Right lobe of liver (tissue), 6 donors: Measurements from ENCODE around the gene TMEM175. TPM values are rescaled to one million over a fixed set of nuclear protein-coding genes. Genes with fewer than 3 reads are reported as not detected.

Source experiments
- ATAC-seq, 4 donors: fragments of 200-7000 bp; cut with Tn5 transposase; one replicate each; pipeline ENCODE4 v1.9.1; 2020; ENCODE audit warnings: mild to moderate bottlenecking in 4 of 4, moderate library complexity in 4 of 4
- DNase-seq, 3 donors: peaks; one replicate each; pipeline ENCODE4 v3.0.0-alpha.2; 2020
- H3K27ac ChIP-seq, 3 donors: fragments of 200-600 bp; one replicate each; pipeline ENCODE4 v1.8.0; 2022
- H3K27me3 ChIP-seq, 2 donors: fragments of 200-600 bp; one replicate each; pipeline ENCODE4 v1.8.0; 2022
- H3K36me3 ChIP-seq, 4 donors: fragments of 200-600 bp; sonication (generic) in 1 of 4; one replicate each; pipeline versions ENCODE4 v1.5.1 to v1.8.0; 2017 to 2022; ENCODE audit warnings: control low read depth in 1 of 4
- H3K4me1 ChIP-seq, 4 donors: fragments of 200-600 bp; sonication (generic) in 1 of 4; one replicate each; pipeline versions ENCODE4 v1.5.1 to v1.8.0; 2017 to 2022; ENCODE audit warnings: control low read depth in 1 of 4
- H3K4me3 ChIP-seq, 3 donors: fragments of 200-600 bp; one replicate each; pipeline ENCODE4 v1.8.0; 2022
- H3K9me3 ChIP-seq, 4 donors: fragments of 200-600 bp; sonication (generic) in 1 of 4; one replicate each; pipeline versions ENCODE4 v1.5.1 to v1.8.0; 2017 to 2022; ENCODE audit warnings: control low read depth in 1 of 4
- POLR2A ChIP-seq: fragments of 450-650 bp; IDR thresholded peaks from one replicate; pipeline ENCODE4 v1.6.1; 2017; ENCODE audit warnings: antibody characterized with exemption, mild to moderate bottlenecking
- WGBS: methylation state at CpG from one replicate; pipeline ENCODE4 v1.1.6; 2018; ENCODE audit warnings: low coverage, low lambda C conversion rate; ENCODE audit not compliant: insufficient coverage; ENCODE audit errors: missing lambda C conversion rate; 5-methylcytosine and 5-hydroxymethylcytosine counted together
- intact Hi-C, 2 donors: fragments of 100-400 bp; cut with DNase I; formaldehyde crosslinking; loops; one replicate each; pipeline versions ENCODE4 v1.11.2 to v1.14.1; 2022
- total RNA-seq, 6 experiments: library from RNA; depleted of rRNA in 2 of 6; stranded (reverse); fragments of >200 nt in 2 of 6; fragmentation: NEBNext Ultra II Directional in 3 of 6; extraction: Animal tissue kit (Norgen Biotek cat#: 25700) in 3 of 6; gene quantifications; one replicate each; pipeline versions ENCODE4 v1.1.0 to v1.2.4, GENCODE V29; 2016 to 2023
- TF ChIP-seq, protein P1 (sequence below), 4 donors: fragments of 200-600 bp in 3 of 4; fragments of 450-650 bp in 1 of 4; IDR thresholded peaks; one replicate each; pipeline versions ENCODE4 v1.5.1 to v1.8.0; 2016 to 2022; ENCODE audit warnings: antibody characterized with exemption in 4 of 4, mild to moderate bottlenecking in 2 of 4
- donor health status: DM: no; HTN: yes; CAD: no.
- donor health status: DM: no; HTN: no; CAD: no.
- donor health status: DM: no; HTN: no; CAD: no.
- donor health status: DM: no; HTN: yes; CAD: no.
- donor health status: DM: no; HTN: yes; CAD: no.

TMEM175 gene
- total RNA-seq, 6 experiments from 2014 or later, result 22.0 to 31.8 (median 23.6) TPM

DNA sequence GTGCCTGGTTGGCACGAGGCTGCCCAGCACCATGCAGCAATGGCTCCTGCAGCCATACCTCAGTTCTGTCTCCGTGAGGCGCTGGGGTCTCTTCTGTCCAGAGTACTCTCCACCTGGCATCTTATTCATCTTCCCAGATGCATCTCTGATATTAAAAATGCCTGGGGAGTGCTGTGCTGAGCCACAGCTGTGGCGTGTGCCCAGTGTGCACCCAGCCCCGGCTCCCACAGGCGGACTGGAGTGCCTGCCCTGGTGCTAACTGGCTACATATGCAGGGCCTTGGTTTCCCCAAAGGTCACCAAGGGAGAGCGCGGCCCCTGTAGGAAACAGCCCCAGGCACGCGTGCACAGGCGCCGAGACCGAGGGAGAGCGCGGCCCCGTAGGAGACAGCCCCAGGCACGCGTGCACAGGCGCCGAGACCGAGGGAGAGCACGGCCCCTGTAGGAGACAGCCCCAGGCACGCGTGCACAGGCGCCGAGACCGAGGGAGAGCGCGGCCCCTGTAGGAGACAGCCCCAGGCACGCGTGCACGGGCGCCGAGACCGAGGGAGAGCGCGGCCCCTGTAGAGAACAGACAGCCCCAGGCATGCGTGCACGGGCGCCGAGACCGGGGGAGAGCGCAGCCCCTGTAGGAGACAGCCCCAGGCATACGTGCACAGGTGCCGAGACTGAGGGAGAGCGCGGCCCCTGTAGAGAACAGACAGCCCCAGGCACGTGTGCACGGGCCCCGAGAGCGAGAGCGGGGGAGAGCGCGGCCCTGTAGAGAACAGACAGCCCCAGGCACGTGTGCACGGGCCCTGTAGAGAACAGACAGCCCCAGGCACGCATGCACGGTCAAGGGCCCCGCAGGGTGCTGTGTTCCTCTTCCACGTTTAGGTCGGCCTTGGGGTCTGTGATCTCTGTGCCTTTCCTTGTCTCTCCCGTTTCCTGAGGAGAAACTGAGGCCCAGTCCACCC, 14.5 kb downstream of the TMEM175 start:
- 100% methylated on average over 2 of the region's 62 CpGs for WGBS
- Histone ChIP-seq H3K4me1 (no peaks in the 10 kb centered on the region), H3K27me3 (no peaks in the 10 kb centered on the region), H3K36me3 (no peaks in the 10 kb centered on the region), H3K9me3 (no peaks in the 10 kb centered on the region), H3K27ac (no peak overlapping the region), H3K4me3 (no peak overlapping the region)
- TF ChIP-seq, protein P1, sequence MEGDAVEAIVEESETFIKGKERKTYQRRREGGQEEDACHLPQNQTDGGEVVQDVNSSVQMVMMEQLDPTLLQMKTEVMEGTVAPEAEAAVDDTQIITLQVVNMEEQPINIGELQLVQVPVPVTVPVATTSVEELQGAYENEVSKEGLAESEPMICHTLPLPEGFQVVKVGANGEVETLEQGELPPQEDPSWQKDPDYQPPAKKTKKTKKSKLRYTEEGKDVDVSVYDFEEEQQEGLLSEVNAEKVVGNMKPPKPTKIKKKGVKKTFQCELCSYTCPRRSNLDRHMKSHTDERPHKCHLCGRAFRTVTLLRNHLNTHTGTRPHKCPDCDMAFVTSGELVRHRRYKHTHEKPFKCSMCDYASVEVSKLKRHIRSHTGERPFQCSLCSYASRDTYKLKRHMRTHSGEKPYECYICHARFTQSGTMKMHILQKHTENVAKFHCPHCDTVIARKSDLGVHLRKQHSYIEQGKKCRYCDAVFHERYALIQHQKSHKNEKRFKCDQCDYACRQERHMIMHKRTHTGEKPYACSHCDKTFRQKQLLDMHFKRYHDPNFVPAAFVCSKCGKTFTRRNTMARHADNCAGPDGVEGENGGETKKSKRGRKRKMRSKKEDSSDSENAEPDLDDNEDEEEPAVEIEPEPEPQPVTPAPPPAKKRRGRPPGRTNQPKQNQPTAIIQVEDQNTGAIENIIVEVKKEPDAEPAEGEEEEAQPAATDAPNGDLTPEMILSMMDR (IDR thresholded peaks at IDR 0.05), result no peak
- ATAC-seq (no peak), DNase-seq (no peak)
- intact Hi-C loops, result no loop called here

DNA sequence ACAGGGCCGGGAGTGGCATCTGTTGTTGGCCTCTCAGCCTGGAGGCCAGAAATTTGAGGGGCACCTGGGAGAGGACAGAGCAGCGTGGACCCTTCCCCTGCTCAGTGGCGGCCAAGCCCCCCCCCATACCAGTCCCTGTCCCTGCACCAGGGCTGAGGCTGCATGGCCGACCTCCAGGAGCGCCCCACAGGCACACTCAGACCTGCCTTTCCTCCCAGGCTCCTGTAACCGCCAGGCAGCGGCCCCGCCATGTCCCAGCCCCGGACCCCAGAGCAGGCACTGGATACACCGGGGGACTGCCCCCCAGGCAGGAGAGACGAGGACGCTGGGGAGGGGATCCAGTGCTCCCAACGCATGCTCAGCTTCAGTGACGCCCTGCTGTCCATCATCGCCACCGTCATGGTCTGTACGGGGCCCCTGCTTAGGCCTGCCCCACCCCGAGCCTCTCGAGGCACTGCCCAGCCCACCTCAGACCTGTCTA, 15.3 kb downstream of the TMEM175 start:
- intact Hi-C loops, result no loop called here
- Histone ChIP-seq H3K4me1 (no peaks in the 10 kb centered on the region), H3K36me3 (no peaks in the 10 kb centered on the region), H3K4me3 (no peak overlapping the region), H3K27ac (no peak overlapping the region), H3K9me3 (no peaks in the 10 kb centered on the region), H3K27me3 (no peaks in the 10 kb centered on the region)
- ATAC-seq (no peak), DNase-seq (no peak)
- 96% methylated on average over 5 of the region's 19 CpGs for WGBS
- TF ChIP-seq, protein P1 (IDR thresholded peaks at IDR 0.05), result no peak
- no peak for TF ChIP-seq POLR2A

DNA sequence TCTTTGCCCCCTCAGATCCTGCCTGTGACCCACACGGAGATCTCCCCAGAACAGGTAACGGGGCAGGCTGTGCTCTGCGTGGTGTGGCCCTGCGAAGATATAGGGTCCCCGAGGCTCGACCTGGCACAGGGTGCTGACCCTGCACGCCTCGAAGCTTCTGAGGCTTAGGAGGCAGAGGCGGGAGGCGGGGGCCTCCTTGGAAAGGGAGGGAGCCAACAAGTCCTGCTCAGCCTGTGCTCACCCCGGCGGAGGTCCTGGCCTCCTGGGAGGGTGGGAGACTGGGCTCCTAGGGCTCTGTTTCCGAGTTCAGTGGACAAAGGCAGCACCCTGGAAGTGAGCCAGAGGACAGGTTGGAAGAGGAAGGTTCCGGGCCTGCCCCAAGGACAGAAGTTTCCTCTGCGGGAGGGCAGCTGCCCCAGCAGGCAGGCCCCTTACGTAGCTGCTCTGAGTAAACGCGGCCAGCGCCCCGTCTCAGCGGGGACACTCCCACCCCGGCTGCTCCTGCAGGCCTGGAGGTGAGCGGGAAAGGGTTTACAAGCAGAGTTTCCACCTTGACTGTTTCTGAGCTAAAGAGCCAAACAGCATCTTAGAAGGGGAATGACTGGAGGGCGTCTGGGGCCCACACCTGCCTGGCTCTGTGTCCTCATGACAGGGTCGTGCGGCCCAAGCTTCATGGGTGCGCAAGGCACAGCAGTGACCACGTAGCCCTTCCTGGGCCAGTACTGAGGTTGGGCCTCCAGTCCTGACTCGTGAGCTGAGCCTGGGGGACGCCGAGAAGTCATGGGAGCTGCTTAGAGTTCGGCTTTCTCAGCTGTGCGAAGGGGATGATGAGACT, 16.1 kb downstream of the TMEM175 start:
- ATAC-seq (no peak), DNase-seq (no peak)
- no peaks in the 10 kb centered on the region for H3K9me3 ChIP-seq
- H3K36me3 ChIP-seq, result peaks cover 0 to under 1% (median 0%) of the 10 kb centered on the region in 4 donors
- intact Hi-C loops, result no loop called here
- no peak for TF ChIP-seq POLR2A
- TF ChIP-seq, protein P1 (IDR thresholded peaks at IDR 0.05), result no peak
- H3K27me3 ChIP-seq, result no peaks in the 10 kb centered on the region
- WGBS, result no CpG with 5 or more reads among the region's 33 CpGs
- no peaks in the 10 kb centered on the region for H3K4me1 ChIP-seq
- no peak overlapping the region for H3K27ac ChIP-seq
- H3K4me3 ChIP-seq, result no peak overlapping the region

DNA sequence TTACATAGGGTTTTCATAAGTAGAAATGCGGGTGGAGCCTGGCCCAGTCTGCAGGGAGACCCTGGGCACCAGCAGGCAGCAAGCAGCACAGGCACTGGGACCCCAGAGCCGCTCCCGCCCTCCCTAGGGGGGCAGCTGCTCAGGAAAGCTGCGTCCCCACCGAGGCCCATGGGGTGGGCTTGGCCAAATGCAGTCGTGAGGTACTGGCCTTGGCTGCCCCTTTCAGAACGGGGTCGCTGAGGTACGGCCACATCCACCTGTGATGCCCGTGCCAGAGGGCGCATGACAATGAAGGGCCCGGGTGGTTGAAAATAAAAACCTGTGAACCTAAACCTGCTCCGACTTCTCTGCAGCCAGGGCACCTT, 16.7 kb downstream of the TMEM175 start:
- Histone ChIP-seq H3K36me3 (peaks cover 0 to 4% (median 0%) of the 10 kb centered on the region in 4 donors), H3K4me3 (no peak overlapping the region), H3K9me3 (no peaks in the 10 kb centered on the region), H3K27ac (no peak overlapping the region), H3K4me1 (no peaks in the 10 kb centered on the region), H3K27me3 (no peaks in the 10 kb centered on the region)
- ATAC-seq, result no peak
- 91% methylated on average over 4 of the region's 13 CpGs for WGBS
- DNase-seq, result no peak
- intact Hi-C loops, result no loop called here
- TF ChIP-seq POLR2A, result no peak
- TF ChIP-seq, protein P1 (IDR thresholded peaks at IDR 0.05), result no peak
